OCI-LY1 (cell line): ENCODE measurements around the gene CTNNA3.

Experiments
- H2AFZ ChIP-seq: fragments of 200-600 bp; sonication (generic), shearing (Covaris generic); 2 replicates; pipeline ENCODE4 v1.6.0; 2014; ENCODE audit warnings: antibody characterized with exemption, mild to moderate bottlenecking, low read length
- H3F3A ChIP-seq: fragments of 200-600 bp; sonication (generic), shearing (Covaris generic); 2 replicates; pipeline ENCODE4 v1.6.0; 2014; ENCODE audit warnings: mild to moderate bottlenecking, antibody characterized with exemption, low read length, moderate library complexity; ENCODE audit not compliant: insufficient read depth
- H3K27ac ChIP-seq: fragments of 200-600 bp; sonication (generic); 2 replicates; pipeline ENCODE4 v1.5.1; 2014; ENCODE audit warnings: low read length, mixed run types, mild to moderate bottlenecking, low read depth; ENCODE audit not compliant: poor library complexity, severe bottlenecking
- H3K27me3 ChIP-seq: fragments of 200-600 bp; sonication (generic); 2 replicates; pipeline ENCODE4 v1.6.0; 2014; ENCODE audit warnings: antibody characterized with exemption, mild to moderate bottlenecking, low read length, moderate library complexity; ENCODE audit not compliant: insufficient read depth
- H3K36me3 ChIP-seq: fragments of 200-600 bp; sonication (generic); 2 replicates; pipeline ENCODE4 v1.6.1; 2014; ENCODE audit warnings: mild to moderate bottlenecking, antibody characterized with exemption, low read length, moderate library complexity, mixed read lengths; ENCODE audit not compliant: insufficient read depth
- H3K4me1 ChIP-seq: fragments of 200-600 bp; sonication (generic); 2 replicates; pipeline ENCODE4 v1.5.1; 2014; ENCODE audit warnings: mild to moderate bottlenecking, low read length, moderate library complexity; ENCODE audit not compliant: insufficient read depth, severe bottlenecking
- H3K4me2 ChIP-seq: fragments of 200-600 bp; sonication (generic), shearing (Covaris generic); 2 replicates; pipeline ENCODE4 v1.6.1; 2014; ENCODE audit warnings: low read length
- H3K4me3 ChIP-seq: fragments of 200-600 bp; sonication (generic); 2 replicates; pipeline ENCODE4 v1.5.1; 2014; ENCODE audit warnings: low read length, low read depth, mild to moderate bottlenecking, mixed read lengths; ENCODE audit not compliant: poor library complexity, severe bottlenecking
- H3K79me2 ChIP-seq: fragments of 200-600 bp; shearing (Covaris generic); 2 replicates; pipeline ENCODE4 v1.6.1; 2016; ENCODE audit warnings: mixed run types, low read length, mixed read lengths; ENCODE audit not compliant: insufficient read depth
- H3K9ac ChIP-seq: fragments of 200-600 bp; sonication (generic), shearing (Covaris generic); 2 replicates; pipeline ENCODE4 v1.6.1; 2014; ENCODE audit warnings: mild to moderate bottlenecking, low read length, mixed read lengths
- H3K9me2 ChIP-seq: fragments of 200-600 bp; sonication (generic), shearing (Covaris generic); 2 replicates; pipeline ENCODE4 v1.6.1; 2014; ENCODE audit warnings: low read depth, mild to moderate bottlenecking, low read length, mixed read lengths
- H3K9me3 ChIP-seq: fragments of 200-600 bp; shearing (Covaris generic); 2 replicates; pipeline ENCODE4 v1.6.1; 2014; ENCODE audit warnings: low read length, mixed read lengths
- H4K20me1 ChIP-seq: fragments of 200-600 bp; sonication (generic), shearing (Covaris generic); 2 replicates; pipeline ENCODE4 v1.6.0; 2016; ENCODE audit warnings: mild to moderate bottlenecking, low read length; ENCODE audit not compliant: insufficient read depth
- EZH2 ChIP-seq: fragments of 200-600 bp; sonication (generic), shearing (Covaris generic); IDR thresholded peaks from 2 replicates; pipeline ENCODE4 v1.8.0; 2017; ENCODE audit warnings: borderline replicate concordance, mixed run types, mild to moderate bottlenecking, antibody characterized with exemption, low read length, moderate library complexity, mixed read lengths
- TF ChIP-seq, protein P1 (sequence below): fragments of 200-600 bp; sonication (generic), shearing (Covaris generic); IDR thresholded peaks from 2 replicates; pipeline ENCODE4 v1.5.1; 2017; ENCODE audit warnings: mild to moderate bottlenecking, antibody characterized with exemption, low read length, moderate library complexity, mixed read lengths

The CTNNA3 gene

DNA sequence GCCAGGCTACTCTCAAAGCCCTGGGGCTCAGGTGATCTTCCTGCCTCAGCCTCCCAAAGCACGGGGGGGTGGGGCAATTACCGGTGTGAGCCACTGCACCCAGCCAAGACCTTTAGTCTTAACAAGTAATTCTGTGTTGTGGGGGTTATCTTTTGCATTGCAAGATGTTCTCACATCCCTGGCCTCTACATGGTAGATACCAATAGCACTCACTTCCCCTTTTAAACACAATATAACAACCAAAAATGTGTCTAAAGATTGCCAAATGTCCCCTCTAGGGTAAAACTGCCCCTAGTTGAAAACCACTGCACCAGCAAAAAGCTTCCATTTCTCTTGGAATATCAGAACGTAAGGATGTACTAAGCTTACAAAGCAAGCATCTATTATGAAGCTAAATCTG lies 225.0 kb downstream of the CTNNA3 start:
- Histone ChIP-seq H3K9ac (no peak overlapping the region), H3K4me2 (no peak overlapping the region), H3K27ac (no peak overlapping the region), H3K4me3 (no peak overlapping the region), H3K9me3 (no peaks in the 10 kb centered on the region), H4K20me1 (no peaks in the 10 kb centered on the region), H3F3A (no peaks in the 10 kb centered on the region), H3K9me2 (no peaks in the 10 kb centered on the region), H3K79me2 (no peaks in the 10 kb centered on the region), H3K4me1 (no peaks in the 10 kb centered on the region), H3K36me3 (no peaks in the 10 kb centered on the region), H2AFZ (no peak overlapping the region), H3K27me3 (no peaks in the 10 kb centered on the region)
- TF ChIP-seq, protein P1, sequence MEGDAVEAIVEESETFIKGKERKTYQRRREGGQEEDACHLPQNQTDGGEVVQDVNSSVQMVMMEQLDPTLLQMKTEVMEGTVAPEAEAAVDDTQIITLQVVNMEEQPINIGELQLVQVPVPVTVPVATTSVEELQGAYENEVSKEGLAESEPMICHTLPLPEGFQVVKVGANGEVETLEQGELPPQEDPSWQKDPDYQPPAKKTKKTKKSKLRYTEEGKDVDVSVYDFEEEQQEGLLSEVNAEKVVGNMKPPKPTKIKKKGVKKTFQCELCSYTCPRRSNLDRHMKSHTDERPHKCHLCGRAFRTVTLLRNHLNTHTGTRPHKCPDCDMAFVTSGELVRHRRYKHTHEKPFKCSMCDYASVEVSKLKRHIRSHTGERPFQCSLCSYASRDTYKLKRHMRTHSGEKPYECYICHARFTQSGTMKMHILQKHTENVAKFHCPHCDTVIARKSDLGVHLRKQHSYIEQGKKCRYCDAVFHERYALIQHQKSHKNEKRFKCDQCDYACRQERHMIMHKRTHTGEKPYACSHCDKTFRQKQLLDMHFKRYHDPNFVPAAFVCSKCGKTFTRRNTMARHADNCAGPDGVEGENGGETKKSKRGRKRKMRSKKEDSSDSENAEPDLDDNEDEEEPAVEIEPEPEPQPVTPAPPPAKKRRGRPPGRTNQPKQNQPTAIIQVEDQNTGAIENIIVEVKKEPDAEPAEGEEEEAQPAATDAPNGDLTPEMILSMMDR, result no peak
- no peak for TF ChIP-seq EZH2

DNA sequence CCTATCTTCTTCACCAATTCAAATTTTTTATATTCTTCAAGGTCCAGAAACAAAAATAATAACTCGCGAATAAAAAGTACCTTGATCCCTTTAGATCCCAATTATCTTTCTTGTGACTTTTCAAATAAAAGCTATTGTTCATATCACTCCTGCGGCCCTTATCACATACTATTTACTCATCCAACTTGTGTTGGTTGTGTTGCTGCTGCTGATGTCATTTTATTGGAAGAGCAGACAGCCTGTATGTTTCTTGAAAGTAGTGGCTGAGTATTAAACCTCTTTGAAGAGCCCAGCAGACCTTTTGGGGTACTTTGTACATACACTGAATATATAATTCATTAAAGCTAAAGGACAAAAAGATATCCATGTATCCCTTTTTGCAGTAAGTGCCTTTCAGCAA lies 231.7 kb downstream of the CTNNA3 start:
- H2AFZ ChIP-seq, result no peak overlapping the region
- H4K20me1 ChIP-seq, result no peaks in the 10 kb centered on the region
- H3K4me3 ChIP-seq, result no peak overlapping the region
- H3K27ac ChIP-seq, result no peak overlapping the region
- TF ChIP-seq, protein P1, result no peak
- TF ChIP-seq EZH2, result no peak
- no peak overlapping the region for H3K4me2 ChIP-seq
- H3K79me2 ChIP-seq, result no peaks in the 10 kb centered on the region
- H3K9ac ChIP-seq, result no peak overlapping the region
- H3F3A ChIP-seq, result no peaks in the 10 kb centered on the region
- no peaks in the 10 kb centered on the region for H3K36me3 ChIP-seq
- H3K9me2 ChIP-seq, result no peaks in the 10 kb centered on the region
- no peaks in the 10 kb centered on the region for H3K4me1 ChIP-seq
- H3K27me3 ChIP-seq, result no peaks in the 10 kb centered on the region
- no peaks in the 10 kb centered on the region for H3K9me3 ChIP-seq

DNA sequence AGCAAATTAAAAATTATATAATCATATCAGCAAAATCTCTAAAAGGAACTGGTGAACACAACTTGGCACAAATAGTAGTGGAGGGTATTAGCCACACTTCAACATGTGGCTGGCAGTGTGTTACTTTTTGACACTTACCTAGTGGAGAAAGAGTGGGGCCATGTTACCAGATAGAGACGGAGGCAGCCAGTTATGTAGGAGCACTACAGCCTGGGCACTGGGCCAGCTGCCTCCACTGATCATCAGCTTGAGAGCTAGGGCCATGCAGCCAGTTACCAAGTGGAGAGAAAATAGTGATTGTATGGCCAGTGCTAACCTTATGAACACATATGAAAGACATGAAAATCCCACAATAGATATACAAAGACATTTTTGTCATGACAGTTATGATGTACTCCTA lies 243.1 kb downstream of the CTNNA3 start:
- Histone ChIP-seq H3K9me2 (no peaks in the 10 kb centered on the region), H3K36me3 (no peaks in the 10 kb centered on the region), H3K4me2 (no peak overlapping the region), H3K79me2 (no peaks in the 10 kb centered on the region), H3K27ac (no peak overlapping the region), H3K9me3 (no peaks in the 10 kb centered on the region), H3K4me3 (no peak overlapping the region), H3K4me1 (no peaks in the 10 kb centered on the region), H3K27me3 (no peaks in the 10 kb centered on the region), H4K20me1 (no peaks in the 10 kb centered on the region), H3F3A (no peaks in the 10 kb centered on the region), H3K9ac (no peak overlapping the region), H2AFZ (no peak overlapping the region)
- TF ChIP-seq, protein P1, result no peak
- no peak for TF ChIP-seq EZH2
